Neutrophil (primary cell): Measurements from ENCODE around the gene SLC29A1.

Experiments
- H3K27ac ChIP-seq: fragments of 200-600 bp; sonication (generic); 2 replicates; pipeline ENCODE4 v1.5.1; 2016; ENCODE audit warnings: mild to moderate bottlenecking, moderate library complexity
- H3K27me3 ChIP-seq: fragments of 200-600 bp; sonication (generic); 2 replicates; pipeline ENCODE4 v1.6.0; 2016; ENCODE audit warnings: mild to moderate bottlenecking
- H3K36me3 ChIP-seq: fragments of 200-600 bp; sonication (generic); 2 replicates; pipeline ENCODE4 v1.5.1; 2017
- H3K4me1 ChIP-seq, 2 experiments: fragments of 200-600 bp in 1 of 2; sonication (generic) in 1 of 2; 1 replicate in 1 of 2; 2 replicates in 1 of 2; pipeline versions ENCODE4 v1.5.1 to v1.6.1; 2013 to 2016; ENCODE audit warnings: low read depth in 1 of 2, low read length in 1 of 2, mild to moderate bottlenecking in 1 of 2, moderate library complexity in 1 of 2; ENCODE audit not compliant: control insufficient read depth in 1 of 2, insufficient read depth in 1 of 2
- H3K4me3 ChIP-seq, 2 experiments: fragments of 200-600 bp in 1 of 2; sonication (generic) in 1 of 2; 1 replicate in 1 of 2; 2 replicates in 1 of 2; pipeline ENCODE4 v1.5.1; 2013 to 2016; ENCODE audit warnings: low read depth in 1 of 2, low read length in 1 of 2, mild to moderate bottlenecking in 1 of 2, moderate library complexity in 1 of 2
- H3K9me3 ChIP-seq: fragments of 200-600 bp; sonication (generic); 2 replicates; pipeline ENCODE4 v1.5.1; 2016
- TF ChIP-seq, protein P1 (sequence below): fragments of 200-600 bp; sonication (generic); IDR thresholded peaks from 2 replicates; pipeline ENCODE4 v1.5.1; 2016; ENCODE audit warnings: antibody characterized with exemption

Gene SLC29A1

DNA sequence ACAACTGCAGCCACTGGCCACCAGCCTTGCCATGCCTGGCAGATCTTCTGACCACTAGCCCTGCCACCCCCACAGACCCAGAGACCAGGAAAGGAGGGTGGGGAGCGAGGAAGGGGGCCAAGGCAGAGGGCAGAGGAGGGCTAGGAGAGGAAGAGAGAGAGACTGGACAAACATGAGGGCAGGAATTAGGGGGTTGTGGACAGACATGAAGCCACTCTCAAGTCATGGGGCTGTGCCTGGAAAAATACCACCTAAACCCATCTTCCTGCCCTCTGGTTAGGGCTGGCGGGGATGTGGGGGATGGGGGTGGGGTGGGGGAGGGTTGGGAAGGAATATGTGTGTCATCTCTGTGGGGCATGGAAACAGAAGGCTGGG lies 1.4 kb upstream of the SLC29A1 start:
- peaks cover 58 to 66% of the 10 kb centered on the region in 2 experiments for H3K4me1 ChIP-seq
- no peaks in the 10 kb centered on the region for H3K9me3 ChIP-seq
- no peaks in the 10 kb centered on the region for H3K36me3 ChIP-seq
- H3K27ac ChIP-seq: no peak overlapping the region
- H3K4me3 ChIP-seq: no peak overlapping the region
- TF ChIP-seq, protein P1, sequence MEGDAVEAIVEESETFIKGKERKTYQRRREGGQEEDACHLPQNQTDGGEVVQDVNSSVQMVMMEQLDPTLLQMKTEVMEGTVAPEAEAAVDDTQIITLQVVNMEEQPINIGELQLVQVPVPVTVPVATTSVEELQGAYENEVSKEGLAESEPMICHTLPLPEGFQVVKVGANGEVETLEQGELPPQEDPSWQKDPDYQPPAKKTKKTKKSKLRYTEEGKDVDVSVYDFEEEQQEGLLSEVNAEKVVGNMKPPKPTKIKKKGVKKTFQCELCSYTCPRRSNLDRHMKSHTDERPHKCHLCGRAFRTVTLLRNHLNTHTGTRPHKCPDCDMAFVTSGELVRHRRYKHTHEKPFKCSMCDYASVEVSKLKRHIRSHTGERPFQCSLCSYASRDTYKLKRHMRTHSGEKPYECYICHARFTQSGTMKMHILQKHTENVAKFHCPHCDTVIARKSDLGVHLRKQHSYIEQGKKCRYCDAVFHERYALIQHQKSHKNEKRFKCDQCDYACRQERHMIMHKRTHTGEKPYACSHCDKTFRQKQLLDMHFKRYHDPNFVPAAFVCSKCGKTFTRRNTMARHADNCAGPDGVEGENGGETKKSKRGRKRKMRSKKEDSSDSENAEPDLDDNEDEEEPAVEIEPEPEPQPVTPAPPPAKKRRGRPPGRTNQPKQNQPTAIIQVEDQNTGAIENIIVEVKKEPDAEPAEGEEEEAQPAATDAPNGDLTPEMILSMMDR: no peak
- peaks cover 12% of the 10 kb centered on the region for H3K27me3 ChIP-seq

DNA sequence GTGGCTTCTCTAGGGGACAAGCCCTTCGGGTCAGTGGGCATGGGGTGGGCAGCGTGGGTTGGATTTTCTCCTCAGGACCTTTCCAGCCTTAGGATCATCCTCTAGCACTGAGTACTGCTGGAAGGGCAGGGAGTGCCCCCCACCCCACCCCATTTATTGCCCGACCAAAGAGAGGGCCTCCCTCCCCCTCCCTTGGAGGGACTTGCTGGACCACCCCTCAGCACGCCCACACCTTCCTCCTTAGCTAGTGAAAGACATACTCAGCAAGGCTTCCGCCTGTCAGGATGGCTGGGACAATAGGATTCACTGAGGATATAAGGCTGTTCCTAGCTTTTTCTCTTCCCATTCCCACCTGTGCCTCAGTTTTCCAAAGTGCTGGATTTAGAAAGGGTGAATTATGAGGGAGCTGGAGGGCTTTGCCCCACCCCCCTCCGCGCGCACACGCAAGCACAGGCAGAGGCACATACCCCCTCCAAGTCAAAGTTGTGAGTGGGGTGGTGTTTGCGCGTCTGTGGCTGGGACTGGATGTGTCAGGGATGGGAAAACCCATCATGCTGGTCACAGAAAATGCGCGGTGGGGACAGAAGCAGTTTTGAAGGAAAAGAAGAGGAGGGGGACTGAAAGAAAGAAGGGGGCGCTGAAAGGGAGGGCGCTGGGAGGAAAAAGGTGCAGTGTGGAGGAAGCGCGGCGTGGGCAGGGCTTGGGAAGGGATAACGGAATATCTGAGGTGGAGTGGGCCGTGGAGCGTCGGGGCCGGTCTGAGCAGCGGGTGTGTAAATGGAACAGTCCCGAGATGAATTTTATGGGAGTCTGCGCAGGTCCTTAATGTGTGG lies 693 bp upstream of the SLC29A1 start:
- H3K4me1 ChIP-seq: peaks cover 57 to 70% of the 10 kb centered on the region in 2 experiments
- peaks cover 12% of the 10 kb centered on the region for H3K27me3 ChIP-seq
- no peaks in the 10 kb centered on the region for H3K36me3 ChIP-seq
- H3K9me3 ChIP-seq: no peaks in the 10 kb centered on the region
- H3K27ac ChIP-seq: no peak overlapping the region
- TF ChIP-seq, protein P1: no peak
- H3K4me3 ChIP-seq: peak overlapping the region; percentile 34 to 66

DNA sequence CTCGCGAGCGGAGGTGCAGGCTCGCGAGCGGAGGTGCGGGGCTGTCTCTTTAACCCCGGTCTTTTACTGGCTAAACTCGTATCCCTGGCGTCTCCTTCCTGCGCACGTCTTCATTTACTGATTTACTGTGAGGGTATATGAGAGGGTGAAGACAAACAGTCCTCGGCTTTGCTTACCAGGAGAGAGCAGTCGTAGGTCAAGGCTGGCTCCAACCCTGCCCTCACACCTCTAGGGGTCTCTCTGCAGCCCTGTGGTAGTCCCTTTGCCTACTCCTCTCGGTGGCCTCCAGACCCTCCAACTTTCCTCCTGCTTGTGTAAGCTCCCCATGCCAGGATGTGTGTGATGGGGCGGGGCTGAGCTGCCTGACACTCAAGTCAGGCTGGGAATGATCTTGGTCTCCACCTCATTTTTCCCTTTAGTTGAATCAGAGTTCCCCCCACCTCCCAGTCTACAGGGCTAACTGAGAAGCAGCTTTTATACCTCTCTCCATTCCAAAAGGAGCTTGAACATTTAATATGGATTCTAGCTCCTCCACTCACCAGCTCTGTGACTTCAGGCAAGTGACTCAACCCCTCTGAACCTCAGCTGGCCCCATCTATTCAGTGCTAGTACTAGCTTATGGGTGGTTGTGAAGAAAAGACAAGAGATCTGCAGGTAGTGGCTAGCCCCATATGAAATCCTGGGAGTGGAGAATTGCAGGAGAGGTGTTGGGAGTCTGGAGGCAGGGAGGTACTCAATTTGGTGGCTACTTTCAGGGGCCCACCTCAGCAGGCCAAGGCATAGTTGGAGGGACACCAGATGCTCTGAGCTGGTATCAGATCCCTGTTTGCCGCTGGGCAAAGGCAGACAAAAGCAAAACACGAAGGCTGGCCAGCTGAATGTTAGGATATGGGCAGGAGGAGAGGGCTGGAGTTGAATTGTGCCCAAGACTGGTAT lies 902 bp downstream of the SLC29A1 start:
- Histone ChIP-seq H3K9me3 (no peaks in the 10 kb centered on the region), H3K27ac (no peak overlapping the region), H3K4me1 (peaks cover 56 to 61% of the 10 kb centered on the region in 2 experiments), H3K36me3 (no peaks in the 10 kb centered on the region), H3K4me3 (peak overlapping the region; percentile 31 to 66), H3K27me3 (peaks cover 12% of the 10 kb centered on the region)
- TF ChIP-seq, protein P1: no peak

DNA sequence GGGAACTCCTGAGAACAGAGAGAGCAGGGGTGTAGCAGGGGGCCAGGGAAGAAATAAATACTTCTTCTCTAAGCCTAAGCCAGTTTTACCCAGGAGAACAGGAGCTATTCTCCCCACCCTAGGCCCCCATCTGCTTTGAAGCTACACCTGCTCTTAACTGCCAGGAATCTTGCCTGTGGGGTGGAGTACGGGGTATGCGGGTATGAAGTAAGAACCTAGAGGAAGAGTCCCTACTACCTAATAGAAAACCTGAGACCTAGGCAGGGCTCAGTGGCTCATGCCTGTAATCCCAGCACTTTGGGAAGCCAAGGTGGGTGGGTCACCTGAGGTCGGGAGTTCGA lies 1.5 kb downstream of the SLC29A1 start:
- H3K27ac ChIP-seq: no peak overlapping the region
- H3K4me3 ChIP-seq: no peak overlapping the region
- TF ChIP-seq, protein P1: no peak
- peaks cover 59 to 61% of the 10 kb centered on the region in 2 experiments for H3K4me1 ChIP-seq
- no peaks in the 10 kb centered on the region for H3K9me3 ChIP-seq
- H3K36me3 ChIP-seq: no peaks in the 10 kb centered on the region
- peaks cover 12% of the 10 kb centered on the region for H3K27me3 ChIP-seq

DNA sequence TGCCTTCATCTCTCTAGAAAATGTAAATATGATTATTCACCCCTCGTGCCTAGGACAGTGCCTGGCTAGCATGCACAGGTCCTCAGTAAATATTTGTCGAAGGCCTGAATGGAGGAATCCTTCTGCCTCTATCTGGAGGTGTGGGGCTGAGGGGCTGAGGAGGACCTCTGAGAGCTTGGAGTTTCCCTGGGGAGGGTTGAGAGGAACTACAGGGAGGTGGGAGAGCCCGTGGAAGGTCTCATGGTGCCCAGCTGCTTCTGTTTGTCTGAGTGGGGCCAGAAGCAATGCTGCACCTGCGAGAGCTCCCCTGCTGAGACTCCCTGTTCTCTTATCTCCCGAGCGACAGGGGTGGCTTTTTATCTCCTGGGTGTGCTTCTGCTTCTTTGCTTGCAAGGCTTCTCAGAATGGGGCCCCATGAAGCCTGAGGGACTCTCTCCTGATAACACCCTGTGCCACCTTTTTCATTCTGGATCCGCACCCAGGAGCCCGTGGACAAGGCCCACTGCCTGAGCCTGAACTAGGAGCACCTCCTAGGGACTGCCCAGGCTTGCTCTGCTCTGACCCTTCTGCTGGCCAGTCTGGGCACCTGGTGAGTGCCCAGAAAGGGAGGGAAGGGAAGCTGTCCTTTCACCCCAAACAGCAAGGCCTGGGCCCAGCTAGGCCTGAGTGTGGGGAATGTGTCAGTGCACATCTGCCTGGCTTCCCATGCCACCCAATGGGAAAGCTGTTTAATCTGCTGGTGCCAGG lies 2.4 kb downstream of the SLC29A1 start:
- Histone ChIP-seq H3K9me3 (no peaks in the 10 kb centered on the region), H3K4me1 (peaks cover 59 to 64% of the 10 kb centered on the region in 2 experiments), H3K36me3 (no peaks in the 10 kb centered on the region), H3K27me3 (peaks cover 12% of the 10 kb centered on the region), H3K27ac (peak overlapping the region; percentile 76), H3K4me3 (peak overlapping the region in 1 of 2 experiments; percentile 0)
- TF ChIP-seq, protein P1: no peak
